IPS DF 4.7 (cell line): ENCODE data around the gene SEMA6D.

Source experiments
- DNase-seq: peaks from one replicate; pipeline ENCODE4 v3.0.0-alpha.2; 2013; ENCODE audit warnings: low spot score; ENCODE audit errors: extremely low read depth

SEMA6D gene, protein sequence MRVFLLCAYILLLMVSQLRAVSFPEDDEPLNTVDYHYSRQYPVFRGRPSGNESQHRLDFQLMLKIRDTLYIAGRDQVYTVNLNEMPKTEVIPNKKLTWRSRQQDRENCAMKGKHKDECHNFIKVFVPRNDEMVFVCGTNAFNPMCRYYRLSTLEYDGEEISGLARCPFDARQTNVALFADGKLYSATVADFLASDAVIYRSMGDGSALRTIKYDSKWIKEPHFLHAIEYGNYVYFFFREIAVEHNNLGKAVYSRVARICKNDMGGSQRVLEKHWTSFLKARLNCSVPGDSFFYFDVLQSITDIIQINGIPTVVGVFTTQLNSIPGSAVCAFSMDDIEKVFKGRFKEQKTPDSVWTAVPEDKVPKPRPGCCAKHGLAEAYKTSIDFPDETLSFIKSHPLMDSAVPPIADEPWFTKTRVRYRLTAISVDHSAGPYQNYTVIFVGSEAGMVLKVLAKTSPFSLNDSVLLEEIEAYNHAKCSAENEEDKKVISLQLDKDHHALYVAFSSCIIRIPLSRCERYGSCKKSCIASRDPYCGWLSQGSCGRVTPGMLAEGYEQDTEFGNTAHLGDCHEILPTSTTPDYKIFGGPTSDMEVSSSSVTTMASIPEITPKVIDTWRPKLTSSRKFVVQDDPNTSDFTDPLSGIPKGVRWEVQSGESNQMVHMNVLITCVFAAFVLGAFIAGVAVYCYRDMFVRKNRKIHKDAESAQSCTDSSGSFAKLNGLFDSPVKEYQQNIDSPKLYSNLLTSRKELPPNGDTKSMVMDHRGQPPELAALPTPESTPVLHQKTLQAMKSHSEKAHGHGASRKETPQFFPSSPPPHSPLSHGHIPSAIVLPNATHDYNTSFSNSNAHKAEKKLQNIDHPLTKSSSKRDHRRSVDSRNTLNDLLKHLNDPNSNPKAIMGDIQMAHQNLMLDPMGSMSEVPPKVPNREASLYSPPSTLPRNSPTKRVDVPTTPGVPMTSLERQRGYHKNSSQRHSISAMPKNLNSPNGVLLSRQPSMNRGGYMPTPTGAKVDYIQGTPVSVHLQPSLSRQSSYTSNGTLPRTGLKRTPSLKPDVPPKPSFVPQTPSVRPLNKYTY

DNA sequence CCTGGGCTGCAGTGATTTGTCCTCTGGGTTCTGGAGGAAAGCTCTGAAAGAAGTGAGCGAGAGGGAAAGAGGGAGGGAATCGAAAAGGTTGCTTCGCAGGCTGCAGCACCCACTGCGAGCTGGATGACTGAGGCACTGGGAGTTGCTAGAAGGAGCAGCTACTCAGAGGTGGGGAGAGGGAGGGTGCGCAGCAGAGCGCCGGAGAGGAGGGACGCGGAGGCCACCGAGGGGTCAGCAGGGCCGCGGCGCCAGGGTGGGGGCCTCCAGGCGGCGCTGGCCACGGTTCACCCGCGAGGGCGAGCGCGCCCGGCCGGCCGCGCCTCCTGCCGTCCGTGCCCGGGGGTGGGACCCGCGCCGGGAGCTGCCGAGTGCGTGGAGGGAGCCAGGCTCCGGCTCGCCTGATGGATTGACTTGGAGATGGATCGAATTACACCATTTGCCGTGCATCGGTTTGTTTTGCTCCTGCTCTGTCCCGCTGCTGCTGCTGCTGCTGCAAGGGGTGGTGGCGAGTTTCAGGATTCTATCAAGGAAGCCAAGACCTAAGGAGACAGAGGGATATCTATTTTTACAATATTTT lies at the start of gene SEMA6D:
TSS of gene SEMA6D (plus strand) at position 470 of the 577 bp plus-strand sequence. CDS start 42,294 bp downstream, outside the sequence.
- DNase-seq = no peak

DNA sequence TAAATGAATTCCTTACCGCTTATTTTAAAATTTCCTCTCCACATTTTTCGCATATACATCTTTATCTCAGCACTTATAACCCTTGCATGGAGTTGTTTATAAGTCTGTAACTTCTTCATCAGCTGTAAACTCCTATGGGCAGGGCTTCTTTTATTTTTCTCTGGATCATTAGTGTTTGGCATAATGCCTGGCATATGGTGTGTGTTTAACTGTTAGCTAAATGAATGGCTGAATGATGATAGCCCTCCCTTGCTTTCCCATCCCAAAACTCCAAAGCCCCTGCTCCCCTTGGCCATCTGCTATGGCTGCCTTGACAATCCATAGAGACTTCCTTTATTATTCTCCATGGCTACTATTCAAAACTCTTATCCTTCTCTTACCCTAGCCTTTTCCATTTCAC lies 48.1 kb upstream of the SEMA6D start:
- no peak for DNase-seq

DNA sequence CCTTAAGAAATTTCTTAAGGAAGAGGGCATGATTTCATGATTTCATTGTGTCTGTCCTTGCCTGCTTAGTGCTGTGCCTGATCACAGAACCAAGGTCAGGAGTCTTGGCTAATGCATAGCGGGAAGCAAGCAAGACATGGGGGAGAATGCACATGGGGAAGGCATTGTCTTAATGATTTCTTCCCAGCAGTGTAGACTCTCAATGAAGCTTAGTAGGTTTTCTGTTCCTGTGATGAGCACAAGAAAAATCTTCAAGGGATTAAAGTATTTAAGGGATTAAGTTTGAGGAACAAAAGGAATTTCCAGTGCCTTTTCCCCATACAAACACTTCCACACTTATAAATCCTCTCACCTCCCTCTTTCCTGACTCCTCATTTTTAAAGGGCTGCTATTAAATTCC lies 46.9 kb upstream of the SEMA6D start:
- no peak for DNase-seq

DNA sequence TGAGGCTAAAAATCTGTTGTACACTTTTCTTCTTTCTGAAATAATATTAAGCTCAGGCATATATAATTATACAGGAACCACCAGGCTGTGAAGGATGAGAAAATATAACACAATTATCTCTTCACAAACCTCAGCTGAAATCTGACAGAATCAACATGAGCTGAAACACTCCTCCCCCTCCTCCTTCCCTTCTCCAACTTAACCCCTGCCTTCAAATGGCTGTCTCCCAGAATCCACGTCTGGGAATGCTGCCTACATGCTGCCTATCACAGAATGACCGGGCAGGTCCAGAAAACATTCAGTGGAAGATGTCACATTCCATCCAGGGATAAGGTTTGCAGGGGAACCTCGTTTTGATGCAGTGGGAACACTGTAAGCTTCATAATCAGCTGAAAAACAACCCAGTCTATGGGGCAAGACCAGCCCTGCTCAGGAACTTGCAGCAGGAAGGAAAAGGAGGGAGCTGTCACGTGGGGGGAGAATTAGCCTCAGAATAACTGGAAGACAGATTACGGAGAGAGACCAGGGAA lies 44.0 kb upstream of the SEMA6D start:
- DNase-seq = no peak

DNA sequence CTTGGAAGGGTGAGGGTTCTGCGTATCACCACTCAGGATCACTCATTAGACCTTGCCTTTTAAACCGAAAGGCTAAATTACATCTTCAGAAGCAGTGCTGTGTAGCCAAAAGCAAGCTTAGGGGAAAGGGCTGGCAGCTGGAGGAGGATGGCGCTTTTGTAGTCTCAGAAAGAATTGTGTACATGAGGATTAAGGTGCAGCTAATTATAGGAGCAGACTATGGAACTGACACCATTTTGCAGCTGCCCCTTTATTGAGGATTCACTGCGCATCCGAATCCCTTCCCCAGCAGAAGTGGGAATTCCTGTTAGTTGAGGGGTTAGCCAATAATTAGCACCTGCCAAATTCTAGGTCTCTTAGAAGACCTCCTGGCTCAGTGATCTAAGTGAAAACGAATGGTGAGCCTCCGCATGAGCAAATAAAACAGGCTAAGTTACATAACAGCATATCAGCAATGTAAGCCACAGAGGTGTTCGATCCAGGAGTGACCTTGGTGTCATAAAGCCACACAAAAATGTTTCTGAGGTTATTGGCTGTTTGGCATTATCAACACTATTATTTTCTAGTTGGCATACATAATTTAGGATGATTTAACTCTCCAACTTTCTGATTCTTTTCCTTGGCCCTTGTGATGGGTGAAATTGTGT lies 42.6 kb upstream of the SEMA6D start:
- no peak for DNase-seq

DNA sequence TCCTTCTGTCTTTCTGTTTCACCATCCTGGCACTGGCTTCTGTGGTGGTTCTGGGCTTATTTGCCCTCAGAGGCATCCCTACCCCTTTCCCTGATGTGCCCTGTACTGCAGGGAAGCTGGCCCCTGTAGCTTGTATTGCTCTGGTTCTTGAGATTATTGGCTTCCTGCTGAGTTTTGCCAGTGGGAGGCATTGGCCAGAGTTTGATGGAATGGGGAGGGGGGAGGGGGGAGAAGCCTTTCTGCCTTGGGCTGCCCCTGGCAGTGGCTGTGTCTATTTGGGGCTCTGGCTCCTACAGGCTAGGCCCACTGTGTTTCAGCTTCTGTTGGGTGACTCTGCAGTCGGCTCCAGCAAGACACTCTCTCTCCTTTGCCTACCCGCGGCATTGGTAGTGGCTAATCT lies 41.6 kb upstream of the SEMA6D start:
- no peak for DNase-seq

DNA sequence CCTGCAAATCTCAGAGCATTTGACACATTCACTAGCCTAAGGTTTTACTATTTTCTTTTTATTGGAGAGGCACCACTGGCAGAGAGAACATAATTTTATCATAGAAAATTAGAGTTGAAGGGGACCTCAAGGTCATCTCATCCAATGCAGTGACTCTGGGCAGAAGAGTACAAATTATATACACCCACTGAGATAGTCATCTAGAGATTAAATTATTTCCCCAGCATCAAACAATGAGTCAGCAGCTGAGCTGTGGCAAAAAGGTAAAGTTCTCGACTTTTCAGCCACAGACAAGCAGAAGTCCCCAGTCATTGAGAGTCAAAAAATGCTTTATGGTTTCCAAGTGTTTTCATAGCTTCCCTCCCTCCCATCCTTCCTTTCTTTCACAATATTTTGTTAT lies 39.3 kb upstream of the SEMA6D start:
- DNase-seq = no peak

DNA sequence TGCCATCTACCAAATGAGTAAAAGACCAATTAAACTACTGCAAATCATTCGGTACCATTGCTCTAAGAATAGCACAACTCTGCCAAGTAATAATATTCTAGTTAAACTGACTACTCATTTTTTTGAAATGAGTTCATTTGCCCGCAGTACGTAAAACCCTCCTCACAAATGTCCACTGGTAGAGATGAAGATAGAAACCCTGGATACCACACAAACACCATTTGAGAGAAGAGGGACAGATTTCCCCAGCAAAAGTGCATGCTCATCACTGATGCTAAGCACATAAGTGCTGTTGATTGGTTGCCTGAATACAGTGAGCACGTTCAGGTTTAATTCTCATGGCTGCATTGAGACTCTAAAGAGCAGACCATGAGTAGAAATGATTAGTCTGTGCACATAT lies 34.6 kb upstream of the SEMA6D start:
- DNase-seq = no peak

DNA sequence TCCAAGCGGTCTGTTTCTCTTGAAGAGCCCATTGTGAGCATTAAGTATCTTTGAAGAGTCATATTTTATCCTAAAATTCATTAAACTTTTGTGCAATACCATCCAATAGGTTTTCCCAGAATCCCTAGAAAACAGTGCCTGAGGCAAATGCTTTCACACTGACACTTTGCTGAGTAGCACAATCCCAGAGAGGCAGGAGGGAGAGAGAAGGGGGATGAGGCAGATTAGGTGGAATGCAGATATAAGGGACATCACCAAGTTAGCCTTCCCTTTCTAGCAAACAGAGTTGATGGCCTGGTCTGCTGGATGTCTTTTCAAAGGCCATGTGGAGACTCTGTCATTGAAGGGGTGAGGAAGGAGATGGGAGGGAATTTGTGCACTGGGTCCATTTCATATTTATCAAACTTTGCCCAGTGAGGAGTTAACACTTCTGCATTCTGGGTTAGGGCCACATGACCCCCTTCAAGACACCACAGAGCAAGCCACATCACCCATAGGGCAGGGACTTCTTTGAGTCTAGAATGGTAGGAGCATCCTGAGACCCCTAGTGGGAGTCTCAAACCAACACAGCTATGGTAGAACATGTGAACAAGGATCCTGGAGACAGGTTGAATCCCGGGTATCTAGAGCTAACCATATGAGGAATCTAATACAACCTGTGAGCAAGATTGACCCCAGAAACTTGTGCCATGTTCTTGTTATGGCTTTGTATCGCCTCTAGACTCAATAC lies 32.0 kb upstream of the SEMA6D start:
- no peak for DNase-seq

DNA sequence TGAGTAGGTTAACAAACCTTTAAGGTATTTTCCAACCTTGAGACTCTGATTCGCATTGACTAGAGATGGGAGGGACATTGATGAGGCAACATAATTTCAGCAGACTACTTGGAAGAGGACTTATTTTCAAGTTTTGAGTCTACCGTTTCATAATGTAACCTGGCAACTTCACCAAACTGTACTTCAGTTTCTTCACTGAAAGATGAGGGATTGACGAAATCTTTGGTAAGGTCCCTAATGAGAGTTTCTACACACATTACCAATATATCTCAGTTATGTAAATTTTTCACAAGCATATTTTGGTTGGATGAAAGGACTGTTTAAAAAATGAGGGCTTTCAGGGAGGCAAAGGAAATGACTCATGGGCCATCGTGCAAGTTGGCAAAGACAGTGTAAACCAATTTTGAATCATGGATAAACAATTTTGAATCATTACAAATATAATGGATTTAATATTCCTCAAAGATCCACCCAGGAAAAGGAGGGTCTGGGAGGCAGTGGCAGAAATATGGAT lies 28.7 kb upstream of the SEMA6D start:
- DNase-seq = no peak

DNA sequence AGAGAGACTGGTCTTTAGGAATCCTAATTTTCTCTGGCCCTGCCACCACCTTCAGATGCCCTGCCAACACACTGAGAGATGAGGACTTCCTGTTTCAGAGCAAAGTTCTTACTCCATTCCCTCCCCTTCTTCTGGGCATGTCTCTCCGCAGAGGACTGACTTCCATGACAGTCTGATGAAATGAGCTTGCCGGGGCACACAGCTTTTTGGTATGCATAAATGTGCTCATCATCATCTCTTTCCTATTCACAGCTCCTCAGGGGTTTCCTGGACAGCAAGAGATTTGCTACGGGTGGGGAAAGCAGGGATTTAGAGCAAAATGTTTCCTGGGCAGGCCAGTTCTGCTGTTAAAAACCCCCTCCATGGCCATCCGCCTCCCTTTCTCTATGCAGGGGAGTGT lies 27.6 kb upstream of the SEMA6D start:
- DNase-seq = no peak

DNA sequence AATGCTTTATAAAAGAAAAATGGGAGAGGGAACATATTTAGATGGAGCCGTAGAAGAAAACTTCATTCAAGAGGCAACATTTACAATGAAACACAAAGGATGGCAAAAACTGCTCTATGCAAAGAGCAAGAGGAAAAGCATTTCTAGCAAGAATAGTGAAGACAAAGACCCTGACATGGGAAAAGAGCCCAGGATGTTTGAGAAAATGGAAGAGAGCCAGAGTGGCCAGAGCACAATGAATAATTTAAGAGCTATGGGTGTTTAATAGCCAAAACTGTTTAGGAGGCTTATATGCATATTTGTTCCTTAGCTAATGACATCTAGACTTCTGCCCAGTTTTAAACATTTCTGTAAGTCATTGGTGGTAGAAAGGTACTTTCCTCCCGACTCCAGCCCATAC lies 25.4 kb upstream of the SEMA6D start:
- no peak for DNase-seq

DNA sequence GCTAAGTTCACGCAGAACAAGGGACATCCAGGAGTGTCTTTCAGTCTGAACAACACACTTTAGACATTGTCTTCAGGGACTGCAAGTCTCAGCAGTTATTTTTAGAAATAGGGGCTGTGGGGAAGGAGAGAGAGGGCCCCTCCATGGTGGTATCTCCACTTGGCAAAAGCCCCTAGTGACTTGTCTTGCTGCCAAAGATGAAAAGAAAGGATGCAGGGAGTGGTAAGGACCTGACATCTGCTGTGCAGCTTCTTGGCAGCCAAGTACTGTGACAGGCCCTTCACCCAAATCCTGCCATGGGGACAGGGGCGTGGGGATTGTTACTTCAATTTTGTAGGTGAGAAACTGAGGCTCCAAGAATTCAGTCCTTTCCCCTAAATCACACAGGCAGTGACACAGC lies 21.0 kb upstream of the SEMA6D start:
- DNase-seq = no peak

DNA sequence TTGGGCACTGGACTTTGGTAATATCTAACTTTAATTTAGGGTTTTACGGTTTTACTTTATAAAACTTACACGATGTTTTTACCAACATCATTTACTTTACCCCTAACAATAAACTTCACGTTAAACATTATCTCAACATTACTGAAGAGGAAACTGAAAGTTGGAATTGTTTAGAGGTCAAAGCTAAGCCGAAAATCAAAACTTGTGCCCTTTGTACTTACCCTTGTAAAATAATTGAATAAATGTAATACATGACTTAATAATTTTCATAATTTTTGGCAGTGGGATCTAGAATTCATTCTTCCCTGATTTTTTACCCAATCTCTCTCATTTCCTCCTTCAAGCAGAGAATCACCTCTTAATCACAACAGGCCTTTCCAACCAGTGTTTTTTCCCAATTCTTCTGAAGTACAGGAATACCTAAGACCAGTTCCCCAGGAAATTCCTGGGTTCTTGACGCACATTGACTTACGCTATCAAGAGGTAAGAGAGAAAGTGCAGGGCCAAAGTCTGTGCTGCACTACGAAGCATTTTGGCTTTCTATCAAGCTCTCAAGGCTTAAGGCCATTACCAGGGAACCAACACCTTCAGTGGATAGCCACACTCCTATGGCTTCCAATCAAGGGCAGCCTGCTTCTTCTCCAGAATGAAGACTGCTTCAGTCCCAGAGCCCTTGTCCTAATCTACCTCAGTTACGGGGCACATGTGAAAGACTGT lies 11.9 kb upstream of the SEMA6D start:
- DNase-seq = no peak

DNA sequence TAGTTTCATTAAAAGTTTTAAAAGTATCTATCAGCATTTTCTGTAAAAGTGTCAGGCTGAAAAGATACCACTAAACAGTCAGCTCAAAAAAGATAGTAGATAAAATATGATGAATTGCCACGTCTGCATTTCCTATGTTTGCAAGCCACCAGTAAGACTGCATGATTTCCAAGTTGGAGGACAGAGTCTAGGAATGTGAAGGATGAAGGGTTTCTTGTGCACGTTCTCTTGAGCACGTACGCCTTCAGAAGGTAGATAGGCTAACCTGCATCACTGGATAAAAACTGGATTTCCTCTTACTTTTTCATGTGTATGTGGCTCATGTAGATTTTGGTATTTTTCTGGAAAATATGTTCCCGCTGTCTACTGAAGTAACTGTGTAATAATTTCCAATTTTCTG lies 9.9 kb upstream of the SEMA6D start:
- no peak for DNase-seq

DNA sequence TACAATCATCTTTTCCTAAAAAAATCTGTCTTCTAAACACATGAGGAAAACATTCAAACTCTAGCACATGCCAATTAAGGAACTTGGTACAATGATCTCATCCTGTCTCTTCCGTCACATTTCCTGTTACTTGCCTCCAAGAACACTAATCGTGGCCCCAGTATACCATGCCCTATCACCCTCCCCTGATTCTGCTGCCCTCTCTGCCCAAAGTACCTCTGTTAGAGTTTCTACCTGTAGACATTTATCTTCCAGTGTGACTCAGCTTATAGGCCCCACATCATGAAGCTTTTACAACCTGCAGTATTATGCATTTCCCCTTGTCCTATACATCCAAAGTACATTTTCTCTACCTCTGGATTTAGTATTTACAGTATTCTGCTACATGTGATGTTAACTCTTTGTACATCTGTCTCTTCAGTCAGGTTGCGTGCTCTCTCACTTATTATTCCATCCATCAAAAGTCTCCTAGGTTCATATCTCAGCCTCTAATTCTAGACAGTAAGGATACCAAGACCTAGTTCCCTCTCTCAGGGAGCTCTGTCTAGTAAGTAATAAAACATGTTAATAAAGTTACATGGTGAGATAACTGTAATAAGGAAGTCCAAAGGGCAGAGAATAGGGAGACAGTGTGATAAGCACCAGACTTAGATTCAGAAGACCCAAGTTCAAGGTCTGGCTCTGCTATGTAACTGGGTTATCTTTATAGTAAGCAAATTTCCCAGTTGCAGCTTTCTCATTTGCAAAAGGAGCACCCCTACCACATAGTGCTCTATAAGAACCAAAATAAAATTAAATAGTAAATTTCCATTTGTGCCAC lies 8.9 kb upstream of the SEMA6D start:
- DNase-seq = no peak

DNA sequence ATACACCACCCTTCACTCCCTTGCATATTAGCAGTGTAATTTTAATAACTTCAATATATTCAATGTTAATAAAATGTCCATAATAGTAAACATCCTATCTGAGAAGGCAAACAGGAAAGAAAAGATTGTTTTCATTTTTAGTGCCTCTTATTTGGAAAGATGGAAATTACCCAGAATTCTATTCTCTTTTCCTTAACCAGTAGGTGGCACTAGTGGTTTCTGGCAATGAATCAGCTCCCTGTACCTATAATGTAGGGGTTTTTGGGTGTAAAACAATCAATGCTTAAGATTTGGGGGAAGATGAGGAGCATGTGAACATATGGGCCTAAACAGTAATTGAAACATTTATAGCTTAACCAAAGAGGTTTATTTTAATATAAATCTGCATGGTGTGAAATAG lies 5.7 kb upstream of the SEMA6D start:
- DNase-seq = no peak

DNA sequence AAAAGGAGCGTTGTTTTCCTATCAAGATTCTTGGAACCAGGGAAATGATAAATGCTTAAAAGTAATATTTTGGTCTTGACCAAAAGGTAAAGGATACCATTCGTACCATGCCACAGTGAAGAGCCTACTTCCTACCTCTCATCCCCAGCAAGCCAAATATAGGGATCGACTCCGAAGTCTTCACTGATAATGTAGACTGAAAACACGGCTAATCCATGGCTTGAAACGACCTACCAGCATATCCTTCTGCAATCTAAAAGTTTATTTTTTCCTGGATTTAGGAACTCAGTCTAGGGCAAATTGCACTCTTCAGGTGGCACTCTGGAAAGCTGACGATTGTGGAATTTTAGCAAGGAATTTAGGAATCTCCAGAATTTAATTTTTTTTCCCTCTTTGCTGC lies 1.9 kb upstream of the SEMA6D start:
- DNase-seq = no peak
